Bone marrow (tissue), 2 donors: ENCODE data around the gene MFSD6L.
A peak's percentile ranks its signal among the peaks of the same experiment; 100 is the strongest.
"Not testable (repeated sequence)": the region's sequence is repeated elsewhere in the genome, so short reads cannot be mapped to it uniquely, and the experiment has no call there.

ENCODE experiments used
- DNase-seq, 2 donors: peaks; one replicate each; lab custom pipeline; 2025; lab: John Stamatoyannopoulos, UW

Gene MFSD6L

DNA sequence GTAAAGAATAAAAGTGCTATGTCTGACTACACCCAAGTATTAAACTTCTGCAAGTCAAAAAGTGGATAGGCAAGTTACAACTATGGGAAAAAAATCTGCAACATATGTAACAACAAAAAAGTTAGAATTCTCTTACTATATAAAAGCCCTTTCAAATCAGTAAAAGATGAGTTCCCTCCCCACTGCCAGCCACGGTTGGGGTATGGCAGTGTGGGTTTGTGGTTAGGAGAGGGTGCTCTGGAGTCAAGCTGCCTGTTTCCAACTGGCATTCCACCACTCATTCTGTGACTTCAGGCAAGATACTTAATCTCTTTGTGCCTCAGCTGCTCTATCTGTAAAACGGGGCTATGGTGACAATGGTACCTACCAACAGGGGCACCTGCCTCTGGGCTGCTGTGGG is 26.6 kb upstream of the MFSD6L start:
- no peak for DNase-seq

DNA sequence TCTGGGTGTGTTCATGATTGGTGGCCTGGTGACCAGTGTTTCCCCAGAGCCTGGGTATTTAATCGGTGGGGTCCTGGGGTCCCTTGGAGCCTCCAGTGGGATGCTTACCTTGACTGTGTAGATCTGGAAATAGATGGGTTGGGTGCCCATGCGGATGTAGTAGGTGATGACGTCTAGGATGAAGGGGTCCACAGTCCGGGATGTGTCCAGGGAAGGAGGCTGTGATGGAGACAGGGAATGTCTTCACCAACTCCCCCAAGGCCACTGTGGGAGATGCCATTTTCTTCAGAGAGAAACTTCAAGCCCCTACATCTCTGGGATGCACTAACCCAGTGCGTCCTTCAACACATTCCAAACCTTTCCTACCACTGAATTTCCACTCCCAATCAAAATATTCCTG is 24.1 kb upstream of the MFSD6L start:
- no peak for DNase-seq

DNA sequence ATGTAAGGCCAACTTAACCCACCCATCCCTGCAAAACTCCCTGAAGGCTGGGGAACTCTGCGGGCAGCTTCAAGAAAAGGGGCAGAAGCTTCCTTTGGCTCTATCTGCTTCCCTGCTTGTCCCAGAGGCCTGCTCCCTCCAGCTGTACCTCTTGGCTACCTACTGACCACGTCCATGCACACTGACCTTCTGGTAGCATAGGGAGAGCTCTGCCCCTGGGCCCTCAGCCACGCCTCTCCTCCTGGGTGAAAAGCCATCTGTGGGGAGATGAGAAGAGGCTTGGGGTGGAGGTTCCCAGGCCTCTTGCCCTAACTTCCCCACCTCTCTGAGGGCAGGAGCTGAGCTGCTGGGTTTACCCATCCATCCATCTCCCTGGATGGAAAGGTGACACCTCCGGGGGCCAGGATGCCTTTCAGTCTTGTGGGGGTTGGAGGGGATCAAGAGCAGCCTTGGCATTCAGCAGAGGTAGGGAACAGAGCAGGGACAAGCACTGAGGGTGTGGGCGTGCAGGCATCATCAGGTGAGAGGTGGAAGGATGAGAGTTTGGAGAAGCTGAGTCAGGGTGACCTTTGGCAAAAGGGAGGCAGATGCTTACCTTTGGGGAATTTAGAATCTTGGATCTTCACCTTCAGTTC is 23.4 kb upstream of the MFSD6L start:
- DNase-seq, result no peak

DNA sequence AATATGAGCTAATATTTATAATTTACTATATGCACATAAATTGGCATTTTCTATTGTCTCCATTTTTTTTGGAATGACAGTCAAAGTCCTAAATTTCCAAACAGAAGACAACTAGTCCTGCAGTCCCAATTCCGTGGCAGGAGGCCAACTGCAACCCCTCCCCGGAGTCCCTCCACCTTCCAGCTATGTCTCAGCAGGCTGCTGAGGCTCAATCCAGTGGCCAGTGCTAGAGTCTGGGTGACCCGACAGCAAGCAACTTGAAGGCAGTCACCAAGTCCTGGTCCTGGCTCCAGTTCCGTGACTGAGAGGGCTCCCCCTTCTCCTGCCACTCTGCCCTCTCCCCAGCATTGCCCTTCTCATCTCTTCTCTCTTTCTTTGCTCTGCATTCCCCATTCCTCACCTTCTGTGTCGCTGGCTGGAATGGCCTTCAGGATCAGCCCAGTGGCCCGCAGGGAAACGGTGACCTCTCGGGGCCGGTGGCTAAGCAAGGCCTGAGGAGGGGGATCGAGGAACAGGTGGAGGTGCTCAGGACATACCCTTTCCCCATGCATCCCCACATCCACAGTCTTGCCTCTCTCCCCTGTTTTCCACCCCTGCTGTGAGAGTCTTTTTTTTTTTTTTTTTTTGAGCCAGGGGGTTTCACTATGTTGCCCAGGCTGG is 22.4 kb upstream of the MFSD6L start:
- no peak for DNase-seq

DNA sequence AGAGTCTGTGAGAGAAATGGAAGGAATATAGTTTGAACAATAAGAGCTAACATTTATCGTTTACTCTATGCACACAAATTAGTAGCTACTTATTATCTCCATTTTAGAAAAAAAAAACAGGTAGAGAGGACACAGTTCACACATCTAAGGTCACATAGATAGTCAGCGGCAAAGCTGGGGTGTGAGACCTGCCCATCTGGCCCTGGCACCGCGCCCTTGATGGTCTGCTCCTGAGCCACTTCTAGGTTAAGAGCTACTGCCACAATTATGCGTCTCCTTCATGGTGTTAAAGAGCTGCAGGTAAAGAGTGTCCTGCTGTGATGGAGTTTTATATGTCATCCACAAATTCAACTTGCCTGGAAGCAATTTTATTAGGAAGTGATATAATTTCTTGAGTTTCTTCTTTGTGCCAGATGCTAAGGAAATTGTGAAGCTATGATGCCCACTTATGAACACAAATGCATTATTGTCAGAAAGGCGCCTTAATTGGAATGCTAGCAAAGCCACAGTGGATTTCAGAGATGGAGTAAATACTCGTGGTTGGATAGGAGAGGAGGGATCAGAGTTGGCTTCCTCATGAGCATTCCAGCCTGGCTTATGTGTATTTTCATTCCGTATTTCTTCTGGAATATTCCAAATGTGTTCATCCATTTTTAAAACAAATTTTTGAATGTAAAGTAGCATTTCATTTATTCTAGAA is 21.3 kb upstream of the MFSD6L start:
- no peak for DNase-seq

DNA sequence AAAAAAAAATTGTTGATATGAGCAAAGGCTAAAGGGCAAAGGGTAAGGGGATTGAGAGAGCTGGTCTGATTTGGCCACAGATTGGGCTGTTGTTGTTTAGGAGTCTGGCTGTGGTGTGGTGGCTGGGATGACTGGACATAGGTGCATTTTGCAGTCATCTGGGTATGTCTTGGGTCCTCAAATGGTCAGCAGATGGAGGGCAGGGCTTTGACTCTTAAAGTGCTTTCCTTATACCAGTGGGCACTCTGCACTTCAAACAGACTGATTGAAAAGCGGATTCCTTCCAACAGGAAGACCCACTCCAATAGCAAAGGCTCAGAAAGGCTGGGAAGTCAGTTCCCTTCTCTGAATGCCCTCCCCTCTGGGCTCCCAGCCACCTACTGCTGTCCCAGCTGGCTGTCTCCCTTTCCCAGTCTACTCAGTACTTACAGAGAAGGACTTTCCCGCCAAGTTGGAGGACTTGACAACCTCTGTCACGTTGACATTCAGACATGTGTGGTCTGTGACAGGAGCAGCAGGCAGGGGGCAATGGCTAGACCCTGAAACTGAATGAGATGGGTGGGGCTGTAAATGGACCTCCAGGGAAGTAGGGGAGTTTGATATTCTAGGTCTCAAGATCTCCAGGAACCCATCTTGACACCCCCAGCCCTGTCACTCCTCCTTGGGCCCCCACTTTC is 19.6 kb upstream of the MFSD6L start:
- DNase-seq, result no peak

DNA sequence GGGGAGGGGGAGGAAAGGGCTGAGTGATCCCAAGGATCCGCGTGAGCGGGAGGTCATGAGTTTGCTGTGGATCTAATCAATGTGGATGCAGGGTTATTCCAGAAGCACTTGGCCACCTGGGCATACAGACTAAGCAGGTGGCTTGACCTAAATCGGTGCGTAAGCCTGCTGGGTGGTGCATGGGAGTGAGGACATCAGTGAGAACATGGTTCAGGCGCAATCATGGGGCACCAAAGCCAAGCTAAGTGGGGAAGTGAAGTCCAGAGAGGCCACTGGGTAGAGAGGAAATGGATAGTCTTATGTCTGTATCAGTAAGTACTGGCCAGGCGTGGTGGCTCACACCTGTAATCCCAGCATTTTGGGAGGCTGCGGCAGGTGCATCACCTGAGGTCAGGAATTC is 18.9 kb upstream of the MFSD6L start:
- no peak for DNase-seq

DNA sequence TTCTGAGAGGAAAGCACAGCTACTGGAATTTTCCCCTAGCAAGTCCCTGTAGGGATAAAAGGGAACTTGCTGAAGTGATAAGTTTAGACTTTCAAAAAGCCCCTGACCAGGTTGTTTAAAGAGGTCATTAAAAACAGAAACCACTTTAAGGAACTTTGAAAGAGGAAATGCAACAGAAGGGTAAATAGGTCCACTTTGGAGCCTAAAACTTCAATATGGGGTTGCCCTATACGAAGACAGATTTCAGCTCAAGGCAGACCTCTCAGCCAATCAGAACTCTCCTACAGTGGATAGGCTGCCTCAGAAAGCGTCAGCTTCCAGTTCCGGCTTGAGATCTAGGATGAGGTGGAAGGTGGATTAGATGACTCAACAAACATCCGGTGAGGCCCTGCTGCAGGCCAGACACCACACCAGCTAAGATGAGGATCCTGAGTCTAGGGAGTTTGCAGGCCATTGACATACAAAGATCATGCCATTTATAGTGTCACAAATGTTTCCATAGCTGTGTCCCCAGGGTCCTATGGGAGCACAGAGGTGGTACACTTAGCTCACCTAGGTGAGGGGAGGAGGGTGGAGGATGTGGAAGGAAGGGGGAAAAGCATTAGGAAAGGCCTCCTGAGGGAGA is 7.9 kb upstream of the MFSD6L start:
- peak in 1 of 2 donors; percentile 11 for DNase-seq

DNA sequence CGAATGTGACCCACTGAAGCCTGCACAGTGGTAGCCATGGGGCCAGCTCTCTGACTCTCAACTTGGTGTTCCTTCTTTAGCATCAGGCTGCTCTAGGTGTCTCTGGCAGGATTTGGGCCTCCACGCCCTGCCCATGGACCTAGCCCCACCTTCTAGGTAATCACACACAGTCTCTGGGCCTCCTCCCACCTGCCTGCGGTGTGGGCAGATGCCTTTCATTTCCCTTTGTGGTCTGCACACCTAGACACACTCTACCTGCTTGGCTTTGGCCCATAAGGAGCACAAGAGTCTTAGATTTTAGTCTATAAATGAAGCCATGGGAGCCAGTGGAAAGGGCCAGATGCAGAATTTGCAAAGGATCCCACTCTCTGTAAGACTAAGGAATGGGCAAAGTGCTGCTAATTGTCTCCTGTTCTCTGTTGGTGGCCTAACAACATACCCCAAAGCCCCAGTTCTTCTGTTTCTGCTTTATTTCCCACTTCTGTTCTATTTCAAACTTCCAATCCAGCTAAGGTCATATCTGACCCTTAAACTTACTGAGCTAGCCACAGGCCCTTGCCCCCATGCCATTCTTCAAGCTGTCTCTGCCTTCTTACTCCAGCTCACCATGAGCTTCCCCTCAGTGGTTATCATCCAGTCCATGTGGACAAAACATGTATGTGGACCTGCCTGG is 7.2 kb upstream of the MFSD6L start:
- no peak for DNase-seq

DNA sequence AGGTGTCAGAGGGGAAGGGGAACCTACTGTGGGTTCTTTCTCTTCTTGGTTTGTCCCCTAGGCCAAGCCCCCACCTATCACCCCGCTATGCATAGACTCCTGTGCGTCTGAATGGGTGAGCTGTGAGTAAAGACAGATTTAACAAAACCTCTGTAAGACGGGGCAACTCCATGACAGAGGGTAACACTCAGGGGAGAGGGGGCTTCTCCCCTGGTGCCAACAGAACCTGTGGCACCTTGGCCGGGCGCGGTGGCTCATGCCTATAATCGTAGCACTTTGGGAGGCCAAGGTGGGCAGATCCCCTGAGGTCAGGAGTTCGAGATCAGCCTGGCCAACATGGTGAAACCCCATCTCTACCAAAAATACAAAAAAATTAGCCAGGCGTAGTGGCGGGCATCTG is 6.2 kb upstream of the MFSD6L start:
- not testable (repeated sequence) for DNase-seq

DNA sequence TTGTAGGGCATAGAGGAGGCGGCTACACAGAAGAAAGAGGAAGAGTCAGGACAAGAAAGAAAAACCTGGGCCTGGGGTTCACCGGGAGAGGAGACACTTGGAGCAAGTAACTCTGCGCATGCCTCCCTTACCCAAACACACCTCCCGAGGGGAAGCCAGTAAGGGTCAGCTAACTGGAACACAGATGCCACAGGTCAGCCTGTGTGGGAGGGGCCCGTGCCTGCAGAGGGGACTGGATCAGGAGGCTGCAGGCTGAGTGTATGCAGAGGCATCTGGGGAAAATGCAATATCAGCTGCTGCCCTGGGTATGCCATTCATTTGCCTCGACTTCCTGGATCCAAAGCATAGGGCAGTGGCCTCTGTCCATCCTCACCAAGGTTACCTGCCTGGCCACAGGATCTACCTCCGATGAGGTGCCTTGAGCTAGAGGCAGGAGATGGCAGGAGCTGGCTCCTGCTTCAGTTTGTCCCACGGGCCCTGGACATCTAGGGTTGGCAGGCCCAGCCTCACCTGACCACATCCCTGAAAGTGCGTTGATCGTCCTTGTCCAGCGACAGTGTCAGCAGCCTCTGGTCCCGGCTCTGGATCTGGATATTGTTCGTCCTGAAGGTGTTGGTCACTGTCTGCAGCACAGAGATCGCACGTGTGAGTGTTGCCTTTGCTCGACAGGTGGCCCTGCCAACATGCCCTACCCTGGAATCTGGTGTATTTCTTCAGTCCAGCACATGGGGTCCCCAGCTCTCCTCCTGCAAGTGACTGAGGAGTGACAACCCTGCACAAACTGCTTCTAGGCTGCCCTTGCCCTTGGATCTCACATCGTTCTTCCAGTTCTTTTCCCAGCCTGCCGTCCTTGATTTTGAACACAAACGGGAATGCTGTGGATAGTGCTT is 4.6 kb upstream of the MFSD6L start:
- no peak for DNase-seq

DNA sequence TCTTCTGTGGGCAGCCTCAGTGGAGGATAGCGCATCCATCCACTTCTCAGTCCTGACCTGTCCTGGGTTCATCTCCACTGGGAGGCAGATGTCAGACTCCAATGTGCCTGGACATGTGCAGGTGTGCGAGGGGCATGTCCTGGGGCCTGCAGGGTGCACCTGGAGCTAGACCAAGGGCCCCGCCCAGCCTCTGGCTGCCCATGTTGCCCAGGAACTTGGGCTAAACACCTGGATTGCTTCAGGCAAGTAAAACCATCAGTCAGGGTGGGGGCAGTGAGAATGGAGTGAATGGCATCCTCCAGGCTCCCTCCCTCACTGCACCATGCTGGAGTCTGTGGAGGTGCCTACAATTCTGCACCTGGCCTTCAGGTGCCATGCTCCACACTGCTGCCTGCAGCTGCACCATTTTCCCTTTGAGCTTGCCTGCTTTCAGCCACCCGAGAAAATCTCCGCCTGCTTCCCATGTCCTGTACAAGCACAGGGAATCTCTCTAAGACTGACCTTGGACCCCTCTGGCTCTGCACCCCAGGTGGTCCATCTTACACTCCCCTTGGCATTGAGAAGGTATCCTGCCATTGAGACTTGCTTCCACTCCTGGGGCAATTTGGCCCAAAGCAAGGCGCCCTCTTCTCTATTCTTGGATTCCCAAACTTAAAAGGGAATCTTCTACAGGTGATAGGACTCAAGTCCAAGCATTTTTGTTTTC is 2.1 kb upstream of the MFSD6L start:
- DNase-seq, result no peak

DNA sequence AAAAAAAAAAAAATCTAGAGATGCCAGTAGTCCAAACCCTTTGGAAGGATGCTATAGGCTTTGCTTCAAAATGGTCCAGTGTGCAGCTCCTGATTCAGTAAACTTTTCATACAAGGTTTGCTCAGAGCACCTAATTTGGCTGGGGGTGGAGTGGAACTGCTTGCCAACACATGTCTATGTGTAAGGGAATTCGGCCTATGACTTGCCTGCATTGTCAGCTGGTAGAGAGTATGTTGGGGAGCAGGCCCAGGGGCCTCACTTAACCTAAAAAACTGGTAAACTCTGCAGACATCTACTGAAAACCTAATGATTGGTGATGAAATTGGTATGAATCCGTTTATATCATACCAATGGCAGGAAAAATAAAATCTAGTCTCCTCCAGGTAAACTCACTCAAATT is 1.5 kb upstream of the MFSD6L start:
- DNase-seq, result no peak

DNA sequence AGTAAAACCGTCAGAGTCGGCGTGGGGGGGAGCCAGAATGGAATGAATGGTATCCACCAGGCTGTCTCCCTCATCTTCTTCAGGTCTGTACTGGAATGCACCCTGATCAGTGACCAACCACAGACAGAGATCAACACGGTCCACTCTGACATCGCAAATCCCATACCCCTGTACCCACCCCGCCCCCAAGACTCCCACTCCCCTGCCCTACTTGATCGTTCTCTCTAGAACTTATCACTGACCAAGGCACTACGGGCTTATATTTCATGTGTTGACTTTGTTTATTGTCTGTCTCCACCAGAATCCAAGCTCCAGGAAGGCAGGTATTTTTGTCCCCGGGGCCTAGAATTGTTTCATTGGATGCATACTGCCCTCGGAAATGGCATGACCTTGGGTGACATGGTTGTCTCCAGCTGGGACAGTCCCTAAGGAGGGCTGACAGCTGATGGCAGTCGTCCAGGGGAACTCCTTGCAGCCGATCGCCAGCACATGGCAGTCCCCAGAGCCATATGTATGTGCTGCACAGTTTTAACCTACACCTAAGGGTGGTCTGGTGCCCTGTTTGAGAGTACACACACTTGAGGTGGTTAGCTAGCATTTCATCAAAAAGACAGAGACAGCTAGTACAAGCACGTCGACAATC is 526 bp upstream of the MFSD6L start:
- no peak for DNase-seq

DNA sequence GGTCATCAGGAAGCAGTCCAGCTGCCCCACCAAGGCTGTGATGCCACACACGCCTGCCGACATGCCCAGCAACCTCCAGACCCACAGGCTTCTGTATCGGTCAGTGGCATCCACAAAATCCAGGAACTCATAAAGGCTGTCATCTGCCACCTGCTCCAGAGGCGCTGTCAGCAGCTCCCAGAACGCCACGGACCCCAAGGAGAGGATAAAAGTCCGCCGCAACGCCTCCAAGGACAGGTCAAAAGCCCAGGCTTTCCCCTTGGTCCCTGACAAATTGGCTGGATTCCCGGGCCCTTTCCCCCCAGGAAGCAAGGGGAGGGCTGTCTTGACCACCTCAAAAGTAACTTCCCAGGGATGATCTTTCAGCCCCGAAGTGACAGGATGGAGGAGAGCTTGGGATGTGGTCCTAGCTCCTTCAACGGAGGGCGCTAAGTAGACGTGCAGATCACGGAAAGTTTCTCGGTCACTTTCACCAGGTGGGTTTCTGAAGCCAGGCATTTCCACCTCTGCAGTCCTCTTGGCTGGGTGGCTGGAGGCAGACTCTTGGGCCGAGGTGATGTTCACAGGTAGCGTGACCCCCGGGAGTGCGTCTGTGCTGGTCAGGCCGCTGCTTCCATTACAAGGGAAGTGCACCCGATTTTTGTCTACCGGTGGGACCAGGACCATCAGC is 854 bp downstream of the MFSD6L start:
- no peak for DNase-seq

DNA sequence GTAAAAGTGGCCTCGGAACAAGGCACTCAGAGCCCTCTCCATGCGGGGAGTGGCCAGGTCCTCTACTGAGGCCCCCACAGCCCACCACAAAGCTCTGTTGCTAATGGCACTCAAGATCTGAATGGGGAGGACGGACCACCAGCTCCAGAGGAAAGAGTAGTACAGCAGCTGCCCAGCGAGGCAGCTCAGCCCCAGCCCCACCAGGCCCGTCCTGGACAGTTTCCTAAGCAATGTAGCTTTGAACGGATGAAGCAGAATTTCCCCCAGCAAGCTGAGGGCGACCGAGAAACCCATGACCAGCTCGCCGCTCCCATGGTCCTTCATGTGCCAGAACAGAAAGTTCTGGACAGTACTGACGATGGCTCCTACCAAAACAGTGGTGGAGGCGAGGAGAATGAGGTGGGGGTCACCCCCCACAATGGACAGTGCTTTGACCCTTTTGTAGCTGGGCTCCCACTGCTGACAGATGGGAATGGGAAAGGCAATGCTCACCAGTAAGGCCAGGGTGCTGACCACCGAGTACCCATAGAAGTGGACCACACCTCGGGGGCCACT is 1.5 kb downstream of the MFSD6L start:
- no peak for DNase-seq

DNA sequence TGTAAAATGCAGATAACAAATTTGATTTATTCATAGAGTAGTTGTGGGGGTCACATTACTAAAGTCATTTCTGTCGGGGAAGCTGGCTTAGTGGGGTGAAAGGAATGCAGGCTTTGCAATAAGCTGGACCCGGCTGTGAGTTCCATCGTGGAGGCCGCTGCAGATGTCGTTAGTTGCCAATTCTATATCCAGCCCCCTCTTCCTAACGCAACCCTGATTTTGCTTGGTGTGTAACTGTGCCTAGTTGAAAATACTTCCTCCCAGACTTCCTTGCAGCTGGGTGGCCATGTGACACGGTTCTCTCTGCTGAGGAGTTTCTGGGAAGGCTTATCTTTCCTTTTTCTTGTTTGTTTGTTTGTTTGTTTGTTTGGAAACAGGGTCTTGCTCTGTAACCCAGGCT is 4.5 kb downstream of the MFSD6L start:
- DNase-seq, result no peak

DNA sequence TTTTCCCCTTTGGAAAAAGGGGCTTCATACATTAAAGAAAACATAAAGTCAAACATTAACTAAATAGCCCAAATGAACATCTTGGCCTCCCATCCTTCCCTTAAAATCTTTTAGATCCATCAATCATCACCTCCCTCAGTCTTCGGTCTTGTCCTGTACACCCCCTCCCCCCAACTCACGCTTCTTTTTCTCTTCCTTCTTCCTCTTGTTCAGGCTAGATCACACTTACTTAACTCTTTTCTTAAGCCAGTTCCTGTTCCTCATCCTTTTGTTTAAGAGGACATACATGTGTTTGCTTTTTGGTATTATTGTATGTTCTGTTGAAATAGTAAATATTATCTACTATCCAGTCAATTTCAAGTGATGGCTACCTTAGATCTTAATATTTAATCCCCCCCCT is 5.5 kb downstream of the MFSD6L start:
- DNase-seq, result peak in 1 of 2 donors; percentile 7

DNA sequence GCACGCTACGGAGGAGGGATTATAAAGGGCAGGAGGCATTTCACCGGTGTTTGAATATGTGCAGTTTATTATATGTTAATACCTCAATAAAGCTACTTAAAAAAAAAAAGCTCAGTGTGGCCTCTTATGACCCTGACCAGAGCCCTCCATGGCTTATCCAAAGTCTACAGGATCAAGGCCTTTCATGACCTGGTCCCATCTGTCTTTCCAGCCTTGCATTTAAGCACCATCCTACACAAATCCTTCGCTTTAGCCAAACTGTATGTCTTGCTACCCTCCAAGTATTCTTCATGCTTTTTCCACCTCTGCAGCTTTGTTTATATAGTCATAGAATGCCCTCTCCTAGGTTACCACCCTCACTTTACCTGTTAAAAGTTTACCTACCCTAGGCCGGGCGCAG is 6.5 kb downstream of the MFSD6L start:
- DNase-seq, result no peak
